Measurements from ENCODE around the gene NR6A1.

GRCh38 chr9:124739360-124739759 lies 31.8 kb downstream of the NR6A1 start:
- TF ChIP-seq MLX (CRISPR knock-in tag; IDR thresholded peaks at IDR 0.05) (no peak), ESRRA (CRISPR knock-in tag; IDR thresholded peaks at IDR 0.05; ENCODE audit: borderline replicate concordance) (no peak), ATF3 (CRISPR knock-in tag; conservative IDR thresholded peaks at IDR 0.05) (no peak), CTCF (IDR thresholded peaks at IDR 0.05) (no peak), NR1H2 (CRISPR knock-in tag; IDR thresholded peaks at IDR 0.05) (no peak), SMAD3 (CRISPR knock-in tag; IDR thresholded peaks at IDR 0.05; ENCODE audit: borderline replicate concordance) (no peak), KAT7 (CRISPR knock-in tag; IDR thresholded peaks at IDR 0.05; ENCODE audit: borderline replicate concordance) (no peak), GABPB1 (CRISPR knock-in tag; IDR thresholded peaks at IDR 0.05) (no peak)

Data from WTC11 (cell line).